Liver (tissue), 10 donors: ENCODE data around the gene POU3F1. TPM values are rescaled to one million over a fixed set of nuclear protein-coding genes. Genes with fewer than 3 reads are reported as not detected.

Source experiments
- DNase-seq: peaks from one replicate; pipeline ENCODE4 v3.0.0-alpha.2; 2017; ENCODE audit warnings: low spot score
- H3K27ac ChIP-seq, 2 donors: one replicate each; pipeline ENCODE4 v1.7.0; 2013; ENCODE audit warnings: inconsistent platforms in 2 of 2, low read length in 2 of 2, control low read depth in 1 of 2, low read depth in 1 of 2, mild to moderate bottlenecking in 1 of 2
- H3K27me3 ChIP-seq, 4 donors: one replicate each; pipeline versions ENCODE4 v1.6.1 to v1.7.0; 2013; ENCODE audit warnings: low read length in 3 of 4, inconsistent platforms in 1 of 4, mild to moderate bottlenecking in 1 of 4, moderate library complexity in 1 of 4; ENCODE audit not compliant: control insufficient read depth in 4 of 4, insufficient read depth in 4 of 4
- H3K36me3 ChIP-seq, 4 donors: one replicate each; pipeline versions ENCODE4 v1.6.1 to v1.7.0; 2013; ENCODE audit warnings: low read length in 3 of 4, mild to moderate bottlenecking in 3 of 4, low read depth in 1 of 4, moderate library complexity in 1 of 4; ENCODE audit not compliant: control insufficient read depth in 4 of 4, insufficient read depth in 3 of 4
- H3K4me1 ChIP-seq, 4 donors: one replicate each; pipeline versions ENCODE4 v1.6.1 to v1.7.0; 2013; ENCODE audit warnings: low read length in 3 of 4, mild to moderate bottlenecking in 3 of 4, moderate library complexity in 1 of 4; ENCODE audit not compliant: control insufficient read depth in 4 of 4, insufficient read depth in 4 of 4
- H3K4me3 ChIP-seq, 3 donors: one replicate each; pipeline versions ENCODE4 v1.6.1 to v1.7.0; 2013; ENCODE audit warnings: low read length in 3 of 3, control low read depth in 1 of 3, low read depth in 1 of 3, mild to moderate bottlenecking in 1 of 3
- H3K9ac ChIP-seq, 2 donors: one replicate each; pipeline ENCODE4 v1.7.0; 2013; ENCODE audit warnings: low read length in 2 of 2, mild to moderate bottlenecking in 2 of 2, moderate library complexity in 2 of 2, control low read depth in 1 of 2, low read depth in 1 of 2
- H3K9me3 ChIP-seq, 4 donors: one replicate each; pipeline versions ENCODE4 v1.6.1 to v1.7.0; 2013; ENCODE audit warnings: low read length in 3 of 4; ENCODE audit not compliant: control insufficient read depth in 4 of 4
- CTCF ChIP-seq: fragments of 150-350 bp; IDR thresholded peaks from 2 replicates; pipeline ENCODE4 v1.5.1; 2017; ENCODE audit warnings: improper control_type of control experiment, low read depth, low read length; ENCODE audit not compliant: missing input control
- MAX ChIP-seq: IDR thresholded peaks from 2 replicates; pipeline ENCODE4 v1.6.1; 2016; ENCODE audit warnings: antibody characterized with exemption
- NR2F2 ChIP-seq: IDR thresholded peaks from 2 replicates; pipeline ENCODE4 v1.6.1; 2016; ENCODE audit warnings: antibody characterized with exemption
- RAD21 ChIP-seq, 2 donors: IDR thresholded peaks; 2 replicates each; pipeline ENCODE4 v1.6.1; 2016; ENCODE audit warnings: antibody characterized with exemption in 2 of 2, mild to moderate bottlenecking in 2 of 2
- REST ChIP-seq: IDR thresholded peaks from 2 replicates; pipeline ENCODE4 v1.6.1; 2016; ENCODE audit warnings: antibody characterized with exemption, mild to moderate bottlenecking
- SP1 ChIP-seq: IDR thresholded peaks from 2 replicates; pipeline ENCODE4 v1.6.1; 2018; ENCODE audit warnings: antibody characterized with exemption, mild to moderate bottlenecking
- TAF1 ChIP-seq: conservative IDR thresholded peaks from 2 replicates; pipeline ENCODE4 v1.6.1; 2016; ENCODE audit warnings: antibody characterized with exemption, mild to moderate bottlenecking
- YY1 ChIP-seq: IDR thresholded peaks from 2 replicates; pipeline ENCODE4 v1.6.1; 2016; ENCODE audit warnings: antibody characterized with exemption, mild to moderate bottlenecking
- WGBS: extraction: QIAGEN DNeasy Blood & Tissue Kit; methylation state at CpG from one replicate; pipeline ENCODE4 v1.1.7; 2013; 5-methylcytosine and 5-hydroxymethylcytosine counted together
- polyA plus RNA-seq, 2 donors: library from polyadenylated mRNA; stranded (reverse) in 1 of 2; unstranded in 1 of 2; fragments of 200-250 nt in 1 of 2; fragments of >200 nt in 1 of 2; fragmentation: Nextera tagmentation in 1 of 2; extraction: Ambion mirVana in 1 of 2; gene quantifications; one replicate each; pipeline versions ENCODE4 v1.2.1 to v1.2.3, GENCODE V29; 2013 to 2015
- small RNA-seq: library from RNA; depleted of rRNA; stranded (forward); fragments of <200 nt; gene quantifications from one replicate; pipeline ENCODE3, GENCODE V24; 2014
- total RNA-seq, 2 donors: library from RNA; depleted of rRNA; stranded (reverse); fragments of >200 nt; gene quantifications; one replicate each; pipeline ENCODE4 v1.2.3, GENCODE V29; 2014
- donor health status: healthy.
- donor health status: healthy.
- donor health status: healthy.
- donor health status: healthy.
- donor health status: healthy.

Gene POU3F1
- total and polyA plus RNA-seq, 4 donors = not detected

- 33% methylated on average over 46 of the region's 46 CpGs for WGBS
- Histone ChIP-seq H3K4me1 (peaks cover 0 to 18% (median 5%) of the 10 kb centered on the region in 4 donors), H3K4me3 (peak overlapping the region in 1 of 3 donors; percentile 33), H3K27me3 (no peaks in the 10 kb centered on the region), H3K27ac (peak overlapping the region; percentile 20 to 65), H3K9me3 (no peaks in the 10 kb centered on the region), H3K36me3 (peaks cover 0 to 6% (median 0%) of the 10 kb centered on the region in 4 donors), H3K9ac (no peak overlapping the region)
- TF ChIP-seq YY1 = no peak
- peak; percentile 62 for TF ChIP-seq NR2F2
- TF ChIP-seq MAX = no peak
- no peak for TF ChIP-seq CTCF
- TF ChIP-seq SP1 = peak; percentile 23
- no peak for TF ChIP-seq TAF1
- DNase-seq = no peak
These were observed 50.7 kb downstream of the POU3F1 start for GRCh38 chr1:37995751-37996345.

GRCh38 chr1:37994886-37995566, 51.6 kb downstream of the POU3F1 start:
- no peak overlapping the region for H3K27ac ChIP-seq
- no peaks in the 10 kb centered on the region for H3K9me3 ChIP-seq
- H3K9ac ChIP-seq = no peak overlapping the region
- H3K27me3 ChIP-seq = no peaks in the 10 kb centered on the region
- no peak overlapping the region for H3K4me3 ChIP-seq
- WGBS = 75% methylated on average over 11 of the region's 11 CpGs
- peaks cover 0 to 6% (median 0%) of the 10 kb centered on the region in 4 donors for H3K36me3 ChIP-seq
- DNase-seq = no peak
- H3K4me1 ChIP-seq = peaks cover 4 to 16% (median 7%) of the 10 kb centered on the region in 4 donors
- TF ChIP-seq YY1 = peak; percentile 33
- TF ChIP-seq RAD21 (IDR thresholded peaks at IDR 0.05) = no peak
- TF ChIP-seq TAF1 = no peak
- TF ChIP-seq REST = no peak
- TF ChIP-seq NR2F2 = no peak

Small RNA genes within 50 kb of the gene (small RNA-seq; reads per million reads assigned to genes)
- gene MIR3659 = not detected

Other genes starting within 250 kb of the POU3F1 start
- gene C1orf122, start 239.0 kb downstream of the POU3F1 start, total RNA-seq = 10 to 100 TPM in 1 of 2 donors, 1 to 10 TPM in 1; 4.5 to 12.5 TPM
- 10 to 100 TPM; 24.0 to 45.1 TPM for gene C1orf122, start 239.0 kb downstream of the POU3F1 start, polyA plus RNA-seq
- gene YRDC, start 238.6 kb downstream of the POU3F1 start, total RNA-seq = 1 to 10 TPM; 9.3 to 9.4 TPM
- 1 to 10 TPM; 4.4 to 9.8 TPM for gene YRDC, start 238.6 kb downstream of the POU3F1 start, polyA plus RNA-seq
- gene MTF1, start 187.2 kb downstream of the POU3F1 start, total RNA-seq = 1 to 10 TPM; 3.2 to 3.3 TPM
- 1 to 10 TPM; 2.3 to 2.8 TPM for gene MTF1, start 187.2 kb downstream of the POU3F1 start, polyA plus RNA-seq
- gene INPP5B, start 99.7 kb downstream of the POU3F1 start, total RNA-seq = 10 to 100 TPM; 21.3 to 30.9 TPM
- gene INPP5B, start 99.7 kb downstream of the POU3F1 start, polyA plus RNA-seq = 1 to 10 TPM; 5.0 to 5.9 TPM
- gene SF3A3, start 56.8 kb downstream of the POU3F1 start, total RNA-seq = 10 to 100 TPM; 30.2 to 39.6 TPM
- gene SF3A3, start 56.8 kb downstream of the POU3F1 start, polyA plus RNA-seq = 10 to 100 TPM; 16.6 to 21.2 TPM
- 1 to 10 TPM; 2.7 to 4.2 TPM for gene FHL3, start 41.3 kb downstream of the POU3F1 start, total RNA-seq
- gene FHL3, start 41.3 kb downstream of the POU3F1 start, polyA plus RNA-seq = 1 to 10 TPM; 1.7 to 2.9 TPM
- gene UTP11, start 34.1 kb downstream of the POU3F1 start, total RNA-seq = 10 to 100 TPM; 11.0 to 17.8 TPM
- 10 to 100 TPM; 11.0 to 12.6 TPM for gene UTP11, start 34.1 kb downstream of the POU3F1 start, polyA plus RNA-seq